HS-5 (cell line): Measurements from ENCODE around the gene GAS2.

ENCODE experiments used
- DNase-seq: peaks from one replicate; pipeline ENCODE4 v3.0.0-alpha.2; 2012; ENCODE audit warnings: low read depth

GAS2 gene

DNA sequence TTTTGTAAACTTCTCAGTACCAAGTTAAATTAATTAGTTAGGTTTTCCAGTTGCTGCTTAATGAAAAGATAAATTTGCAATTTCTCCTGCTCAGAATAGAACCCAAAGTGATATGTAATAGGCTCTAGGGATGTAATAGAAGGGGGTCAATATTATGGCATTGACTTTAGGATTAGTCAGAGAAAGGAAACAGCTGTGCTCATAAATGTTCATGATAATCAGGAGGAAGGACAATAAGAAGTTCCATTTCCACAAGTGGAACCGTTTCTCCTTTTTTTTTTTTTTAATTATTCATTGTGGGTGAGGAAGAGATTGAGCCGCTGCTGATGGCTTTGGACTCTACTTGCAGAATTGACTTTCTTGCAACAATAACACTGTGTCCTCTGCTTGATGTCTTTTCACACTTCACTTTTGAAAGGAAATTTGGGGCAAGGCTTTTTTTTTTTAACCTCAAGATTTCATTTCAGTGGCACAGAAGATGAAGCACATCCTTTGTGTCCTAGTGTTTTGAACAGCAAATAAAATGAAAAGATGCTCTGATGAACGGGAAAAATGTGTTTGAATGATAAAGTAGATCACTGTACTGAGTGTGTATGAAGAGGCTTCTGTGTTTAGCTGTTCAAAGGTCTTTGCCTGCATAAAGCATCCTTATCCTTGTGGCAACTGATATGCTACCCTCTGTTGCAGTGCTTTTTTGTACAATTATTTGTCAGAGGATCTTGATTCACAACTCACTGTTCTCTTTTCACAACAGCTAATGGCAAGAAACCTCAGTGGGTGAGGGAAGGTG is 62.4 kb downstream of the GAS2 start:
- DNase-seq = no peak

DNA sequence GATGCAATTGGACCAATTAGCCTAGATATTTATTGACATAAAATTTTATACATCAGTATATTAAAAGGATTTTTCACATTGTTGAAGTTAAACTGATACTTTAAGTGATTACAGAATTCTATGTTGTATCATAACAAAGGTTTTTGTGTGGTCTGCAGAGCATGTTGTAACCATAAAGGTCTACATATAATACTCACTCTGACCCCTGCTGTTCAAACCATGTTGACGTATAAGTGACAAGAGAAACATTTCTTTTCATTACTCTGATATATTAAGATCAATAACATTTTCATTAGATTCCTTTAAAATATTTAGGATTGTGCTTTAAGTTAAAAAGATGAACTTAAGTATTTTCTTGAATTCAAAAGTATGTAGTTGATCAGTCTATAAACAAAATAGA is 63.9 kb downstream of the GAS2 start:
- DNase-seq = no peak

DNA sequence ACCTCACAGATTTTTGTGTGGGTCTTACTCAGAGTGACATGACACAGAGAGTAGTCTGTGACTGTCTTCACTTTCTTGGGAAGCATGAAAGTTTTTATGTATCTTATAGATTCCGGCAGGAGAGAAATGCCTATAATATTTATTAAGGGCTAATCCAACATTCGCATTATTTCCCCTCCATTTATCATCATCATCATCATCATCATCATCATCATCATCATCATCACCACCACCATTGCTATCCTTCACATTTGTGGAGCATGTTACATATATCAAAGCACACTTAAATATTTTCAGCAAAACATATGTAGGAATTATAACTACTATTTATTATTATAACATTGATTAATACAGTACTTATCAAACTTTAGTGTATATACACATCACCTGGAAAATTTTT is 66.2 kb downstream of the GAS2 start:
- no peak for DNase-seq

DNA sequence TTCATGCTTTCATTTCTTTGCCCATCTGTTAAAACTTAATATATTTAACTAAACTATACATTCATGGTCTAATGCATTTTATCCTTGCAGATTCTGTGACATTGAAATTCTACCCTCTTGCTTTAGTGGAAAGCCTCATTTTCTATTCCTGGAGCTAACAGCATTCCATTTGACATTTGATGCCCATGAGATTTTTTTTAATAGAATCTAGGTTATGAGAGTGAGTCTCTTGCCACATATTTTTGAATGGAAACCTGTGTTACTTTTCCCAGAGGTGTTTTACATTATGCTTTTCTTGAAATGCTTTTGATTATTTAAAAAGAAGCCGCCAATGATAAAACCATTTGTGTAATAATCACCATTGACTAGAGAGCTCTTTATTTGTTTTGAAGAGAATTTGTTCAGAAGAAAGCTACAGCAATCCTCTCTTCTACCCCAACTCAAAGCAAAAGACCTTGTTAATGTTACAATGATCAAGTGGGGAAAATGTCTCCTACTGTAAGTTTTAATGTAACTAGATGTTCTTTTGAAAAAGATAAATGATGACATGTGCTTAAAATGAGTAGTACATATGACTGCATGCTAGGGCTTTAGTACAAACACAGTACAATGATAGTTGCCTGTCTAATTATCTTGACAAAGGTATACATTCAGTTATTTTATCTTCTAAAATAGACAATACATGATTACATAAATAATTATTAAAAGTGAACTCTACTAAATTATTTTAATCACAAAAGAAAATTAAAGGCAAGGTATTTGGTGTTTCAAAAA is 67.3 kb downstream of the GAS2 start:
- DNase-seq = no peak

DNA sequence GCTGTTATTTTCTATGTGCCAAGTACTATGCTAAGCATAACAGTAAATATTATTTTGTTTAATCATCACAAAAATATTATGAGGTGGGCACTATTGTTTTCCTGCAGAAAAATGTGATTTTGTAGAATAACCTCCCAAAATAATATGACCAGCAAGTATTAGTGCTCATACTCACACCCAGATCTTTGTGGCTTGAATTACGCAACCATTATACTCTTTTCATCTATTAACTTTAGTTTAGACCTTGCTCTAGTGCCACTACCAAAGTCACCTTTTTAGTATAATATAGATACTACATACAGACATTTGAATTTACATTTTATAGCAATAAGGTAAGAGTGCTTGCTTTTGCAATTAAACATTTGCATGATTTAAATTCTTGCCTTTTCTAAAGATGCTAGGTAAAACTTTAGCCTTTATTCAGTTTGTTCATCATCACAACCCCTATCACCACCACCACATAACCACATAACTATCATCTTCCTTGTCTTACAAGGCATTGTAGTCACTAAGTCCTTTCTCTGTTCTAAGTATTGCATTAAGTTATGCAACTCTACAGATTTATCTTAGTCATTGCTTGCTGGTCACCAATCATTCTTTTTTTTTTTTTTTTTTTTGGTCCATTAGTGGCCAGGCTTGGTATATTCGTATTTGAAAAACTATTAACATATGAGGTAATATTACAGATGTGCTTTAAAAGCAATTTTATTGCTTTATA is 68.4 kb downstream of the GAS2 start:
- DNase-seq = peak; percentile 2

DNA sequence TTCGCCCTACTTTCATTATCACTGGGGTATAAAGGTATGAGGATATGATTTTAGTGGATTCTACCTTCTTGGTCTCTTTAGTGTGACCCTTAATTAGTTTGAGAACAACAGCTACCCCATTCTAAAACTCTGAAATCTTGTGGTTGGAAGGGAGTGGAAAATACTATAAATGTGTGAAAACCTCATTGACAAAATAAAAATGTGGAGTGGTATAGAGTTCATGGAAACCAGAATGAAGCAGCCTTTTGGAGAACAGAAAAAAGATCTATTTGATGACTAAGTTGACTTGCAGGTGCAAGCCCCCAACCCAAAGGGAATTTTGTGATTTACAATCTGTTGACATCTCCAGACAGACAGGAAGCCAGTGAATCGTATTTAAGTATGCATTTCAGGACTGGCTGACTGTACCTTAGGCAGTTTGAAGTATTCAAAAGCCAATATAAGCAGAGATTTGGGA is 75.8 kb downstream of the GAS2 start:
- no peak for DNase-seq

DNA sequence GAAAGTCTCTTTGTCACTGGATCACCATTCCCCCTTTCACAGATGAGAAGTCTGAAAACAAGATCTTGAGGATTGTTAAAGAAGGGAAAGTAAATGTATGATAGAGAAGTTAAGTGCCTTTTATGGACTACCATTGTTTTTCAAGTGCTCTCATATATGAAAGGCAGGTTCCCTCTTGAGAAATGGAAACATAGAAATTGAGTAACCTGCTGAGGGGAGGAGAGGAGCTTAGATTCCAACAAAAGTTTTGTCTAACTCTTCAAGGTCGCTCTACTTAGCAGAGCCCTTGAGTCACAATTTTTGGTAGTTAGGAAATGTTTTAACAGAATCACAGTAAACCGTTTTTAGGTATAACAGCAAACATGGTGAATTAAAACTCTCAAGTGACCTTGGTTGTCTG is 83.1 kb downstream of the GAS2 start:
- no peak for DNase-seq

DNA sequence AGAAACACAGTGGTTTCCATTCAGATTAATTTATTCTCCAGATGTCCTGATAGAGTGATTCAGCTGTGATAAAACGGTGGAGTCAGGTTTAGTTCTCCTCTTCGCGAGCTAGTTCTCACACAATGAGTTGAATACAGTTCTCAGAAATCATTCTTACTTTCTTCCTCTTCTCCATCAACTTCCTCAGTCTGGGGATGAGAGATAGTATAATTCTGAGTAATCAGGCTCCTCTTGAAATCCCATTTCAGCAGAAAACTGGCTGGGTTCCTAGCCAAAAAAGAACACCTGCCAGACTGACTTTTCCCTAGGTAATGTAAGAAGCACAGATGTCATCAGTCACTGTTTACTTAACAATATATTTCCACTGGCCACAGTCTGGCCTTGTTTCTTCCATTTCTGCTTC is 86.5 kb downstream of the GAS2 start:
- no peak for DNase-seq

DNA sequence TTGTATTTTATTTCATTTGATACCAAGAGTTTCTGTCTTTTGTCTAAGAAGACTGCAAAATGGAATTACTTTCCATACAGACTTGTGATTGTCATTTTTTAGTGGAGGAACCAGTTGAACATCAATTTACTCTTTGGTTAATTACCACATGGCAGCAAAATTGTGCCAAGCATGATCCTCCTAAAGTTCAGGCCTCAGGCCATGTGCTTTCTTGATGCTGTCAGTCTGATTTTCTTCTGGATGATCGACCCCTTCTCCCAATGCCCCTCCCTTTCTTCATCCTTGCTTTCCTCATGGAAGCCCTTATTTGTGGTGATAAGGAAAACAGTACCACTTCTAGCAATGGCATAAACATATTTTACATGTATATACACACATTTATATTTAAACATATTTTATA is 87.0 kb downstream of the GAS2 start:
- no peak for DNase-seq

DNA sequence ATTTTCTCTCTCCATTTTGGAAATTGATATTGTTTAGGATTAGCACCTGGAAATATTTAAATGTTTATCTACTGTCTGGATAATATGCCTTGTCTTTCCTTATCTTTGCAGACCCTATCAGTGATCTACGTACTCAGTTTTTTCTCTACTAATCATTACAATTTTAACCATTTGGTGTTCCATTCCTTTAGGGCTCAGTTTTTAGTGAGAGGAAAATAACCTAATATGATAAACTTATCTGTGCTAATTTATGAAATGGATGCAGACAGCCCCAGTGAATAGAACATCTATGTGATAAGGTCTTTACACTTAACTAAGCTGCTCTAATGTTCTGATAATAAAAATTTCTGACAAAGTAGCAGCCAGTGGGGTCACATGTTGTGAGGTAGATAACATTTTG is 94.7 kb downstream of the GAS2 start:
- no peak for DNase-seq

DNA sequence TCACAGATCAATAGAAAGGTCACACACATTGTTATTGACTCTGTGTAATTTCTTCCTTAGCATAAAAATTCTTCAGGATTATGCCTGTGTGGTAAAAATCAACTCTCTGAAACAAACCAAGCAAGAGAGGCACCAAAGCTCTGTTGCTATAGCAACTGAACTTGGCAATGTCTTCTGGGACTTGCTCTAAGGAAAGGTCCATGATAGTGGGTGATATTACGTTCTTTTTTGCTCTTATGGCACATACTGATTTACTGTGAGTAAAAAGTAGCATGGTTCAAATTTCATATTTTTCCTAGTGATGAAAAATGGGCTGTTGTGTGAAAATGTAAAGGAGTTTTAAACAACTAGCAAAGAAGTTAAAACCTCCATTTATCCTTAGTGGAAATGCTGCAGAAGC is 96.8 kb downstream of the GAS2 start:
- no peak for DNase-seq

DNA sequence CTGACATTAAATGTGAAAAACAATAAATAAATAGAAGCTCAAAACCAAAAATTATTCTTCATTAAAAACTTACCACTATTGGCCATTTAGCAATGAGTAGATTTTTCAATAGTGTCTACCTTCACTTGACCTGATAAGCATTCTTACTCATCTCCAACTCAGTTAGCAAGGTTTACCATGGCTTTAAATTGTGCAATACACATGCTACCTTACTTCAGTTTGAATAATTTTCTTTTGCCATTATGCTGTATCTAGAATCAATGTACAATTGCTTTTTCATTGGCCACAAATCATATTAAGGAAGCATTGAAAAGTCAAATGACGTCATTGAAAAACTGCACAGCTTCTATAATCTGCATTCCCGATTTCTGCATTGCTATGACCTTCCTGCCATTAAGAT is 98.3 kb downstream of the GAS2 start:
- no peak for DNase-seq

DNA sequence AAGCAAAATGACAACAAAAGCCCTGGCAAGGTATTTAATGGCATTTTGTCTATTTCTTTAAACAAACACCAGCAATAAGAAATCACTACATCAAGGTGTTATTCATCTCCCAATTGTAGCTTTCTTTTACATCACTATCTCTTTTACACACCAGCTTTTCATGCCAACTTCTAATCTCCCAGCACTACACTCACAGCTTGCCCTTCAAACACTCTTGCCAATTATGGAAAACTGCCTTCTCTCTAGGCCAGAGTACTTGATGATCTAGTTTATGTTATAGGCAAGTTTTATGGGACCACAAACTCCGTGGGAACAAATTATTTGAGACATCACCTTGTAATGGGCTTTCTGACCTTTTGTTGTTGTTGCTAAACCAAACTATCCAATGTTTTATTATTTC is 101.9 kb downstream of the GAS2 start:
- no peak for DNase-seq

DNA sequence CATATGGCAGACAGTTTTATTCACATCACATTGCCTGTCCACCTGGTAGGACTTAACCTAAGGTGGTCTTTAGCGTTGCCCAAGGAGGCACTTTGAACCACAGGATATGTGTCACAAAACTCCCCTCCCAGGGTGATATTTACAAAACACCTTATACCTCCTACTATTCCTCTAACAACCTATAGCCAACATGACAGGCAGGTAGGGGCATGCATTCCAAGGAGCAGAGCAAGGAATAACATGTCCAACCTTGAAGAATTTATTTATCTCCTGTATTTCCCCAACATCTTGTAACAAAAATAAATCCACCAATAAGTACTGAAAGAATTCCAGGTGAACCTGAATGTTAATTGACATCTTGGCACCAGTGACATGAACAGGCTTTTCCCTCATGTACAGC is 102.7 kb downstream of the GAS2 start:
- DNase-seq = no peak

DNA sequence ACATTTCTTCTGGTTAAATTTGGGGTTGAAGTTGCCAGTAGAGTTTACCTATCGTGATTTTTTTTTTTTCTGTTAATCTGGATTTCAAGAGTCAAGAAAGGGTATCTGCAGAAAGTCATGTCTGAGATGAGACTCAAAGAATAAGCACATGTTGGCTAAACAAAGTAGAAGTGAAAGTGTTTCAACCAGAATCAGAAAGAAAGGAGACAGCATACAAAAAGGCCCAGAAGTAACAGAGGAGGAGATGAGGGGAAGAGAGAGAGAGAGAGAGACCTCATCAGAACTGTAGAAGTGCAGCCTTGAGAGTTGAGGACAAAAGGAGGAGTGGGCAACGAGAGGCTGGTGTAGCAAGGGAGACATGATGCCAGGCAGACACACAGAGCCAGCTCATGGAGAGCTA is 108.3 kb downstream of the GAS2 start:
- no peak for DNase-seq

DNA sequence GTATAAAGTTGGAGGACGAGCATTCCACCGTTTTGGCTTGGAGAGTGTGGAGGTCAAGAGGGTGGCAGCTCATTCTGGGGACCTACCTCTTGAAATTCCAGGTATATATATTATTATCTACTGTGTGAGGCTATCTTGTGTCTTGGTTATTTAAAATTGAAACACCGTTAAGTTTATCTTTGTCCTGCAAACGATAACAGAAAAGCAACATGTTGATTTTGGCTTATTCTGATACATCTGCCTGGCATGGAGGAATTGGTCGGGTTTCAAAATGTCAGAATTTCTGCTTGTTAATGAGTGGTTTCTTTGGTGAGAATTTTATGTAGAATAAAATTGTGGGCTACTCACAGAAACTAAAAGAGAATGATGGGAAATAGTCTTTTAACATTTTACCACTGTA is 108.8 kb downstream of the GAS2 start:
- DNase-seq = no peak

DNA sequence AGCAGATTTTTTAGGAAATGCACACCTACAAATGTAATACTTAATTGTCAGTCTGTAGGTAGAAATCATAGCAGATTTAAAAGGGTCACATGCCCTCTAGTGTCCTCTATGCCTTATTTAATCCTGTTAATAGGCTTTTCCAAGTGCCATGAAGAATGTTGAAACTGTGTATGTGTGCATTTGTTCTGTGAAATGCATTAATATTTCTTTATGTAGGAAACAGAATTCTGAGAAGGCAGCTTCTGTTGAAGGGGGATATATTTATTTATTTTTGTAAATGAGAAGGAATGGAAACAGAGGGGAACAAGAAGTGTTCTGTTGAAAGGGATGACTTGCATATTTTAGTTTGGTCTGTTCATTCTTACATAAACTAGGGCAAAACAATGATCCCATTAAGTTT is 112.2 kb downstream of the GAS2 start:
- no peak for DNase-seq

DNA sequence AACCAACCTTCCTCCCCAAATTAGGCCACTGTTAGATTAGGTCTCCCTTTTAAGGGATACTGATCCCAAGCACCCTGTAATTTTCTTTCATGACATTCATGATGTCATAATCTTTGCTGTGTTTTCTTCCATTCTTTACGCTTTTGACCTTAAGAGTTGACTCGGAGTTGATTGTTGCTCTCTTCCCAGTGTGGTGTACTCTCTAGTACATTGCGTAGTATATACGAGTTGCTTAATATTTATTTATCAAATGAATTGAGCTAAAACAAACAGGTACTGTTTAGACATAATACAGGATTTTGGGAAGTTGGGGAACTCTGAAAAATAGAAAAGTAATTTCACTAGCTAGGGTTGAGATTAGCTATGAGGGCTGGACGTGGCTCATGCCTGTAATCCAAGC is 113.4 kb downstream of the GAS2 start:
- DNase-seq = no peak

DNA sequence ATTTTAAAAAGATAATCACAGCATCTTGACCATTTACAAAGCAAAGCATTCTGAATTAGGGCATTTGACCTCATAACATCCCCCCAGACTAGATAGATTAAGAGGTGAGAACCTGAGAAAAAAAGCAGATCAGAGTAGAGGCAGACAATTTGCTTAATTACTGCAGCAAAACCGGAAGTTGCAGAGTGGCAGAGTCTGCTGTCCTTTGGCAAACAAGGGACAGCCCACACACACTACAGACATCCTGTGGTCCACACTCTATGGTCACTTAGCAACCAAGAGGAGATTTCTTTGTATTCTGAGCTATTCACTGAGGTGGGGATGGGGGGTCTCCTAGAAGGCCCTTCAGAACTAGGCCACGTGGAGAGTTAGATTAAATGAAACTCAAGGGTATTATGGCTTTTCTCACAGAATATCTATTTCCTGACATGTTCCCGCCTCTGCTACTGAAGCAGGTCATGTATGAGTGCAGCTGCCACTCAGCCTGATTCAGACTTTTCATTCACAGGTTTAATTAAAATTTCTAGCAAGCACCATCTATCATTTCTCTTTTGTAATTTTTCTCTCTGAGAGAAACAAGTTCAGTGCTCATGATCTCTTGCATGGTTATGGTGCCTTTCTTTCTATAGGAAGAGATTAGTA is 114.7 kb downstream of the GAS2 start:
- no peak for DNase-seq

DNA sequence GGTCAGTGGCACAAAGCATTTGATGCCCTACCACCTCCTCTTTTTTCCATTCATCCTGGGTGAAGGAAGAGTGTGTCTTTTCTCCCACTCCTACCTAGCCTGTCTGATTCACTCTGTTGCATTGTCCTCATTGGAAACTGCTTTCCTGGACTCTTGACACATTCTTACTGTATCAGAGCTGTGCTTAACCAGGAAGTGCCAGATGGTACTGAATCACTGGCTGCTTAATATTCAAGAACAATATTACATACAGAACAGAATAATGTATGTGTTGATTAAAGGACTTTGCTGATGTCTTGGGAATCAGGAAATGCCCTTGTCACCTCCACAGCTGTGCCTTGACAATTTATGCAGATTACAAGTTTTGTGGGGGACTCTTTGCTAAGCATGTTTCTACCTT is 118.8 kb downstream of the GAS2 start:
- DNase-seq = peak; percentile 61

DNA sequence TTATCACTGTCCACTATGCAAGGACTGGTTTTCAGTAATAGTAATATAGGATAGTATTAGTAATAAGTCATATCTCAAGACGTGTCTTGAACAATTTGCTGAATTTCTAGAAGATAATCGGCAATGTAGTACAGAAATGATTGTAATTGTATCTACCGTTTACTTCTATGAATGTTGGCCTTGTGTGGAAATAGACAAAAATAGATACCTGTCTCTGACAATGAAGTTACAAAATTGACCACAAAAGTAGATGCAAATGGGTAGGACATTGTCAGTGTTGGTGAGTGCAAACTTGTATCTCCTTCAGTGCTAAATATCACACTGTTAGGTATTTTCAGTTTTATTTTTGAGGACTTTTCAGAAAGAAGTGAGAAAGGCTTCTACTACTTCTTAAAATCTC is 120.1 kb downstream of the GAS2 start:
- DNase-seq = no peak

DNA sequence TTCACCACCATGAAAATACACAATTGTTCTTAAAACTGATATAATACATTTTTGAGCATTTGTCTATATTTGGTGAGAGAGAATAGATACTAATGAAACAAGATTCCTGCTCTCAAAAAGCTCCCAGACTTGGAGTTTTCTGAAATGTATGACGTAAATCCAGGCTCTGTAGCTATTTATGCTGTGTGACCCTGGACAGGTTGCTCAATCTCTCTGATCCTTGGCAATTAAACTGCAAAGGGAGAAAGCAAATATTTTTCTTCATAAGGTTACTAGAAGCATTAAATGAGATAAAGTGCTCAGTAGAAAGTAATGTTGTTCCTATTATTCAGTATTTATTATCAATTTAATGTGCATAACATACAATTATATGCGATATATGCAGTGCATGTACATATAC is 120.6 kb downstream of the GAS2 start:
- DNase-seq = no peak
